GM18858 (cell line): Measurements from ENCODE around the gene USP11.
A peak's percentile ranks its signal among the peaks of the same experiment; 100 is the strongest.

Experiments
- ATAC-seq: cut with Tn5 transposase; IDR thresholded peaks from one replicate; pipeline ENCODE4 v1.9.1; 2021; ENCODE audit not compliant: unreplicated experiment

The USP11 gene

GRCh38 chrX:47202877-47203276, 29.9 kb upstream of the USP11 start:
- no peak for ATAC-seq

DNA sequence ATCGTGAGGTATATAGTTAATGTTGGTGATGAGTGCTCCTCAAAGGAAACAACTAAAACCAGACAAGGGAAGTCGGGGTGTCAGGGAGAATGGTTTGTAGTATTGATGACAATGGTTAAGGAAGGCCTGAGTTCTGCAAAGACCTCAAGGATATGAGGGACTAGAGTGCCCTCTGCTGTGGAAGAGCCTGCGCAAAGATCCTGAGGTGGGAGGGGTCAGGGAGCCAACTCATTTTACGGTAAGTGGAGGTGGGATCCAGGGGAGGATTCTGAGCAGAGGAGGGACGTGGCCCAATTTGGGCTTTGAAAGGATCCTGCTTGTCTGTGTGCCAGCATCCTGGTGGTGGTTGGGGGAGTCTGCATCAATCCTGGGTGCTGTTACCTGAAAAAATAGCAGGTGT, 27.8 kb upstream of the USP11 start:
- ATAC-seq, result no peak

GRCh38 chrX:47206316-47206715, 26.5 kb upstream of the USP11 start:
- ATAC-seq, result no peak

DNA sequence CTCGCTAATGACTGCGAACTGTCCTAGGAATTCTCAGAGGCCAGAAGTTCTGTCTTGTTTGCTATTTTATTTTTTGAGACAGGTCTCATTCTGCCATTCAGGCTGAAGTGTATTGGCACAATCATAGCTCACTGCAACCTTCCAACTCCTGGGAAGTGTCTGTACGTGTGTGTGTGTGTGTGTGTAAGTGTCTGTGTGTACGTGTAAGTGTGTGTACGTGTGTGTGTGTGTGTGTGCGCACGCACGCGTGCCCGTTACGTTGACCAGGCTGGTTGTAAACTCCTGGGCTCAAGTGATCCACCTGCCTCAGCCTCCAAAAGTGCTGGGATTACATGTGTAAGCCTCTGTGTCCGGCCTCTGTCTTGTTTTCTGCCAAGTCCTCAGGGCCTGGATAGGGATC, 24.7 kb upstream of the USP11 start:
- ATAC-seq, result no peak

DNA sequence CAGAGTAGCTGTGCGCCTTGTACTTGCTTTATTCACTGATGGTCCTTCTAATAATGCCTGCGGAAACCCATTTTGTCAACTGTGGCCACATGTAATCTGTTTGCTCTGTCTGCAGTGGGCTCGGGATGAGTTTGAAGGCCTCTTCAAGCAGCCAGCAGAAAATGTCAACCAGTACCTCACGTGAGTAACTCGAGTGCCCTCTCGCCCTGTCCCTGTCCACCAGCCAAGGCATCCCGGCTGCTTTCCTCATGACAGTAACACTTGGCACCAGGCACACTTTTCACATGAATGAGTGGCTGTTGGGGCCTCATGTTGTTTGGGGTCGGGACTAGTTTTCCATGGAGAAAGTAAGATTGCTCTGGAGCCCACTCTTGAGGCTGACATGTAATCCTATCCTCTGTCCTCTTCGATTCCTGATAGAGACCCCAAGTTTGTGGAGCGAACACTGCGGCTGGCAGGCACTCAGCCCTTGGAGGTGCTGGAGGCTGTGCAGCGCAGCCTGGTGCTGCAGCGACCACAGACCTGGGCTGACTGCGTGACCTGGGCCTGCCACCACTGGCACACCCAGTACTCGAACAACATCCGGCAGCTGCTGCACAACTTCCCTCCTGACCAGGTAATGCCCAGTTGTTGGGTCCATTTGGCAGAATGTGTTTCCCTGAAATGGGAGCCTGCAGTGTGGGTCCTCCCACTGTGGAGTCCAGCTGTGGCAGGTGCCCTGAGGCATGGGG, 23.1 kb upstream of the USP11 start:
- no peak for ATAC-seq

DNA sequence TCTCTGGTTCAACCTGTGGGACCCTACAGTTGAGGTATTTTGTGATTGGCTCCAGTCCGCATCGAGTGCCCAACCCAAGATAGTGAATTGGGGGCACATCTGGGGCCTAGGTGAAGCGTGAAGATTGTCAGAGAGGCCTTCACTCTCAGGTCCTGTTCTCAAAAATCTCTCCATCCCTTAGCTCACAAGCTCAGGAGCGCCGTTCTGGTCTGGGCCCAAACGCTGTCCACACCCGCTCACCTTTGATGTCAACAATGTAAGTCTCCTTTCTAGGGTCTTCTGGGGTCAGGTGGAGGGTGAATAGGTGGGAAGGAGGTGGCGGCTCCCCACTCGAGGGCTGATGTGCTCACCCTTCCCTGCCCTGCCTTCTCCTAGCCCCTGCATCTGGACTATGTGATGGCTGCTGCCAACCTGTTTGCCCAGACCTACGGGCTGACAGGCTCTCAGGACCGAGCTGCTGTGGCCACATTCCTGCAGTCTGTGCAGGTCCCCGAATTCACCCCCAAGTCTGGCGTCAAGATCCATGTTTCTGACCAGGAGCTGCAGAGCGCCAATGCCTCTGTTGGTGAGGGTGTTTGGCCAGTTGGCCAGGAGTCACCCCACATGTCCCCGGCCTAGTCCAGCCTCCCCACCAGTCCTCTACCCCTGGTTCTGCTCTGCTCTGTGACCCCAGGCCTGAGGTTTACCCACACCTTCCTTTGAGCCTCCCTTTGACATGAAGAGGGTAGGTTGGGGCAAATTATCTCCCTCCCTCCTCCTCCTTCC, 22.0 kb upstream of the USP11 start:
- ATAC-seq, result no peak

DNA sequence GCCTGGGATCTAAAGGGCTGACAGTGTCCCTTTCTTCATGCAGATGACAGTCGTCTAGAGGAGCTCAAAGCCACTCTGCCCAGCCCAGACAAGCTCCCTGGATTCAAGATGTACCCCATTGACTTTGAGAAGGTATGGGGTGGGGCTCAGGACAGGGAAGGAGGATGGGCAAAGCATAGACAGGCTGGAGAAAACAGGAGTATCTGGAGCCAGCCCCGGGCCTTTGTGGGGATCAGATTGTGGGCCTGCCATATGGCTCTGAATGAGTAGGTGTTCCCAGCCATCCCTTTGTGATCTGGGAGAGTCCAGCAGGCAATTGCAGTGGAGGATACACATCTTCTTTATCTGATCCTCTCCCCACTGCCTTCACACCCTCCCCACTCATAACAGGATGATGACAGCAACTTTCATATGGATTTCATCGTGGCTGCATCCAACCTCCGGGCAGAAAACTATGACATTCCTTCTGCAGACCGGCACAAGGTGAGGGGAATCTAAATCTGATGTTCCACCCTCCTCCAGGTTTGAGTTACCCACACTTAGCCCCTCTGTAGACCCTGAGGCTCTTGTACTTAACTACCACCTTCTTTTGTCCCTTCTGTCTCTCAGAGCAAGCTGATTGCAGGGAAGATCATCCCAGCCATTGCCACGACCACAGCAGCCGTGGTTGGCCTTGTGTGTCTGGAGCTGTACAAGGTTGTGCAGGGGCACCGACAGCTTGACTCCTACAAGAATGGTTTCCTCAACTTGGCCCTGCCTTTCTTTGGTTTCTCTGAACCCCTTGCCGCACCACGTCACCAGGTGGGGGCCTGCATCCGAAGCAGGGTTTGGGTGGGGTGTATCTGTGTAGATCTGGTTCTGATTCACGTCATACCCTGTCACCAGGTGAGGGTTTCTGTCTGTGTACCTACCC, 20.2 kb upstream of the USP11 start:
- no peak for ATAC-seq

DNA sequence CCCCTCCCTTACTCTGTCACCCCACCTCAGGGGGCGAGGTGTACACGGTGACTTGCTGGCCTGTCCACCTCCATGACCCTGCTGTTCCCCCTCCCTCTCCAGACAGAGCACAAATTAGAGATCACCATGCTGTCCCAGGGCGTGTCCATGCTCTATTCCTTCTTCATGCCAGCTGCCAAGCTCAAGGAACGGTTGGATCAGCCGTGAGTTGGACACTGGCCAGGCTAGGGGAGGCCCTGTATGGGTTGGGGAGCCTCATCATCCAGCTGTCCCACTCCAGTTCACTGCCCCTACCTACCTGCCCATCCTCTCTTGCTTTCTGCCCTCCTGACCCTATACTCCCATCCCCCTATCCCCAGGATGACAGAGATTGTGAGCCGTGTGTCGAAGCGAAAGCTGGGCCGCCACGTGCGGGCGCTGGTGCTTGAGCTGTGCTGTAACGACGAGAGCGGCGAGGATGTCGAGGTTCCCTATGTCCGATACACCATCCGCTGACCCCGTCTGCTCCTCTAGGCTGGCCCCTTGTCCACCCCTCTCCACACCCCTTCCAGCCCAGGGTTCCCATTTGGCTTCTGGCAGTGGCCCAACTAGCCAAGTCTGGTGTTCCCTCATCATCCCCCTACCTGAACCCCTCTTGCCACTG, 18.3 kb upstream of the USP11 start:
- no peak for ATAC-seq

DNA sequence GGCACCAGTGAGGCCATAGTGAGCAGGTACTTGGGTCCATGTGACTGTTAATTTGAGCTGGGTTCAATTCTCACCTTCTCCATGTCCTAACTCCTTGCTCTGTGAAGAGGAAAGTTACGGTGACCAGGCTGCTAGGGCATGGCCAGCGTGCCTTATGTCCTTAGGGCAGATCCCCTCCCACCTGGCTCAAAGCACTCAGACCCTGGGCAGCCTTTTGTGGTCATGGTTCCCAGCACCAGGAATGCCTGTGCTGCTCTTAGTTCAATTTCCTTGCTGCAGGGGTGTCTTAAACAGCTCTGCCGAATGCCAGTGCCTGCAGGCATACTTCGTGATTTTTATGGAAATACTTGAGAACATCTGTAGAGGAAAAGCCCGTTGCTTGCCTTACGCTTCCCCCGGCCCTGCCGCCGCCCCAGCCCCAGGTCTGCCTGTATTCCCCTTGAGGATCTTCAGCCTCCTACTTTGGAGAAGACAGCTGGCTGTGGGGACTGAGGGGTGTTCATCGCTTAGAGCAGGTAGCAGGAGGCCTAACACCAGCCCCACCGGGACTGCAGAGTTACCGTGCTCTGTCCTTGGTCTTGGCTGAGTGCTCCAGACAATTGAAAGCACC, 17.4 kb upstream of the USP11 start:
- ATAC-seq, result no peak

GRCh38 chrX:47216393-47216925, 16.4 kb upstream of the USP11 start:
- ATAC-seq, result no peak

DNA sequence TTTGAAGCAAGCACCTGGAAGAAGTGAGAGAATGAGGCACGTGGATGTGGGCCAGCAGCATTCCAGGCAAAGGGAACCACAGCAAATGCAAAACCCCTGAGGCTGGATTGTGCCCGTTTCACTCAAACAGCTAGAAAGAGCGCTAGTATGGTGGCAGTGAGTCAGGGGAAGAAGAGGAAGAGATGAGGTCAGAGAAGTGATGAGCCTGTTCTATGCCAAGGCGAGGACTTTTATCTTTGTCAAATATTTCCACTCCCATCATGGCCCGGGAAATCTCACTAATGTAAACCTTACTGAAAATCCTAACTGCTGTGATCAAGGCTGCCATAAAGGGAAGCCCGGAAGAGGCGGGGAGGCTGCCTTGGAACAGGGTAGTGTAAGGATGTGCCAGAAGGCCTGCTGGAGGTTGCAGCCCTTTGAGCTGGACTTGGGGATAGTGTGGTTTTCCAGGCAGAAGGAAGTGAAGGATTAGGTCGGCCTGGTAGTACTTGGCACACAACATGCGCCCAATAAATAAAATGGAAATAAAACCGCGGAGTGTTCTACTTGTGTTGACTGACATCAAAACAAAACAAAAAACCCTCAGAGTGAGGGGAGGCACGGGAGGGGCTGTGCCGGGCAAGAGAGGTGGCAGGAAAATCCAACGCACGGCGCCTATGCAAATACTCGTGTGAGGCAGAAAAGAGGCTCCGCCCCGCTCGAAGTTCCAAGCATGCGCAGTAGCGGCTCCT, 15.5 kb upstream of the USP11 start:
- ATAC-seq, result no peak

DNA sequence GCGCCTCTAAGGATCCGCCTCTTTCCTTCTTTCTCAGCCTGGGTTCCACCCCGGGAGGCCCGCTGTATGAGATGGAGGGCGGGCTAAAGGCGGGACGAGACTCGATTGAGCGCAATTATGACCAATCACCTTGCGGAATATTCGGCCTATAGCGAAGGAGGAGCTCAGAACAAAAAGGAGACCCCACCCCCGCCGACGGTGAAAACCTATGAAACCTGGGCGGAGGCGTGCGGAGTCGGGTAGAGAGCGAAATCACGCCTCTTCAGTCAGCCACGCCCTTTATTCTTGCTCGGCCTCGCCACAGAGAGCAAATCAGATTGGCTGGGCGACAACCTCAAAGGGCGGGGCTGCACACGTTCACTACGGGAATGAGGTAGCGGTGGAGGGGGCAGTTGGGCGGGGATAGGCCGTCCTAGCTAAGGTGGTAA, 14.9 kb upstream of the USP11 start:
- ATAC-seq, result peak; percentile 84

GRCh38 chrX:47218280-47218919, 14.4 kb upstream of the USP11 start, which contains the start of gene CDK16:
Gene CDK16, plus strand, starts transcription at chrX:47218681. Its CDS starts 4,877 bp downstream, at chrX:47223558.
- peak; percentile 37 for ATAC-seq

GRCh38 chrX:47218920-47219815, 13.6 kb upstream of the USP11 start:
- ATAC-seq, result no peak

GRCh38 chrX:47221756-47222155, 11.1 kb upstream of the USP11 start:
- no peak for ATAC-seq

DNA sequence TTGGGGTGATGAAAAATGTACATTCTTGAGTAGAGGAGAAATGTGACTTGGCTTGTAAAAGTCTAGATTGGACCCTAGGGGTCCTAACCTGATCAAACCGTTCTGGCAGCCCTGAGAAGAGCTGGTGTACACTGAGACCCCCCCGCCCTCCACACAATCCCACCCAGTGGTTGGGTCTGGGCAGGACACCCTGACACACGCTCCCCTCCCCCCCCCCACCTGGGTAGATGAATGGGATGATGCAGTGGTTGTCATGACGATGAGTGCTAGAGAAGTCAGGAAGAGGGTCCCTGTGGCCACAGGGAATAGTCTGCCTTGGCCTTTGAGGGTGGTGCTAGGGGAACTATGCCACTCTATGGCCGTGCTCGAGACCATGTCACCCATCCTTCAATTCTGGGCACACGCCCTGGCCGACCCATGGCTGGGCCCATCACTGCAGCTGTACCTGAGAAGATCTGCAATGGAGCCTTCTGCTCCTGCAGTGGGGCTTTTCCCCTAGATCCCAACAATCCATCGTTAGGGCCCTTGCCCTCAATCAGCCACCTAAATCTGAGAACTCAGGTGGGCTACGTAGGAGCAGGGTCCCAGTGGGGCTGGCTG, 10.0 kb upstream of the USP11 start:
- ATAC-seq, result no peak

DNA sequence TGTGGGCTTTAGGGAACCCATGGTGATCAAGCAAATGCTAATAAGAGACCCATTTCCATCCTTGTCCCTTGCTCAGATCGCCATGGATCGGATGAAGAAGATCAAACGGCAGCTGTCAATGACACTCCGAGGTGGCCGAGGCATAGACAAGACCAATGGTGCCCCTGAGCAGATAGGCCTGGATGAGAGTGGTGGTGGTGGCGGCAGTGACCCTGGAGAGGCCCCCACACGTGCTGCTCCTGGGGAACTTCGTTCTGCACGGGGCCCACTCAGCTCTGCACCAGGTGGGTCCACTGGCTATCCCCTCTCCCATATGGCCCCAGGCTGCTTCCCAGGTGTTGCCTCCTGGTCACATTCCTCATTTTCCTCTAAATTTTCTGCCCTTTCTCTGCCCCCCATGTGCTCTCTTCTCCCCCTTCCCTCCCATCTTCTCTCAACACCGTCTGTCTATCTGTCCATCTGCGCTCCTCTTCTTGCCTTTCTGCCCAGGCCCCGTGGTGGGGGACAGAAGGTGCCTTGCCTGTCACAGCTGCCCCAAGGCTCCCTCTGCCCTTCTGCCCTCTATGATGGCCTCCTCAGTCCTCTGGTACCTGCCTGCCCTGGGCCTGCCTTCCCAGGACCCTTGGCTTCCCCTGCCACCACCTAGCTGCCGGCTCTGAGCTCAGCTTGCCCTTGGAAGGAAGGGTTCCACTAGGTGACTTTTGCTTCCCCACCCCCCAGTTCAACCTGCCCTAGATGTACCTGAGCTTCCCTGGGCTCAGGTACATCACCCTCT, 9.1 kb upstream of the USP11 start:
- ATAC-seq, result no peak
